Measurements from ENCODE around the gene ZXDC.

DNA sequence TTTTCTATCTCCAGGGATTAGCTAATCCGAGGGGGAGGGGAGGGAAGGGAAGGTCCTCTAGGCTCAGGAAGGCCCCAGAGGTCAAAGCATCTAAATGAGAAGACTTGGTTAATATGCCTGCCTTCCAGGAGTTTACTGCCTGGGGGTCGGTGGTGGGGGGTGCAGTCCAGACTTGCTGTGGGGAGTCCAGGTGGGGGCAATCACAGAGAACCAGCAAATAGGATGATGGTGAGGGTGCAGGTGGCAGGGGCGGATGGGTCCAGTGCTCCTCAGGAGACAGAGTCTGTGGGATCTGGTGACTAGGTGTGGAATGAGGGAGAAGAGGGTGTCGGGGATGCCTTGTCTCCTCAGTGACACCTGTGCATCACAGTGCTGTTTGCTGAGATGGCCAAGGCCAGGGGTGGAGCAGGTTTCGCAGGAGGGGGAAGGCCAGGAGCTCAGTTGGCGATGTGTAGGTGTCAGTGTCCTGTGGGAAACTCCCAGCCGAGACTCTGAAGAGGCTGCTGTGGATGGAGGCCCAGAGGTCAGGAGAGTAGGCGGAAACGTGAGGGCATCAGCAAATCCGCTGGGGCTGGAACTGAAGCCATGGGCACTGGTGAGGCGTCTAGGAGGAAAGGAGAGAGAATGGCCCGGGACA is 72.9 kb downstream of the ZXDC start:
- TF ChIP-seq, protein P1, sequence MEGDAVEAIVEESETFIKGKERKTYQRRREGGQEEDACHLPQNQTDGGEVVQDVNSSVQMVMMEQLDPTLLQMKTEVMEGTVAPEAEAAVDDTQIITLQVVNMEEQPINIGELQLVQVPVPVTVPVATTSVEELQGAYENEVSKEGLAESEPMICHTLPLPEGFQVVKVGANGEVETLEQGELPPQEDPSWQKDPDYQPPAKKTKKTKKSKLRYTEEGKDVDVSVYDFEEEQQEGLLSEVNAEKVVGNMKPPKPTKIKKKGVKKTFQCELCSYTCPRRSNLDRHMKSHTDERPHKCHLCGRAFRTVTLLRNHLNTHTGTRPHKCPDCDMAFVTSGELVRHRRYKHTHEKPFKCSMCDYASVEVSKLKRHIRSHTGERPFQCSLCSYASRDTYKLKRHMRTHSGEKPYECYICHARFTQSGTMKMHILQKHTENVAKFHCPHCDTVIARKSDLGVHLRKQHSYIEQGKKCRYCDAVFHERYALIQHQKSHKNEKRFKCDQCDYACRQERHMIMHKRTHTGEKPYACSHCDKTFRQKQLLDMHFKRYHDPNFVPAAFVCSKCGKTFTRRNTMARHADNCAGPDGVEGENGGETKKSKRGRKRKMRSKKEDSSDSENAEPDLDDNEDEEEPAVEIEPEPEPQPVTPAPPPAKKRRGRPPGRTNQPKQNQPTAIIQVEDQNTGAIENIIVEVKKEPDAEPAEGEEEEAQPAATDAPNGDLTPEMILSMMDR (IDR thresholded peaks at IDR 0.05; ENCODE audit: extremely low read depth in 1 of 2, insufficient read depth in 1 of 2, low read depth in 1 of 2, low read length in 2 of 2), result no peak
- TF ChIP-seq POLR2AphosphoS5 (IDR thresholded peaks at IDR 0.05; ENCODE audit: insufficient read depth, low read depth, low read length) (no peak), POLR2A (IDR thresholded peaks at IDR 0.05; ENCODE audit: low read depth, low read length) (no peak), JUN (IDR thresholded peaks at IDR 0.05; ENCODE audit: borderline replicate concordance, insufficient read depth, insufficient read length, low read depth) (no peak), EZH2 (IDR thresholded peaks at IDR 0.05; ENCODE audit: borderline replicate concordance, low read depth, low read length, severe bottlenecking) (no peak), MYC (IDR thresholded peaks at IDR 0.05; ENCODE audit: low read depth, low read length) (no peak)
- TF ChIP-seq, protein P2, sequence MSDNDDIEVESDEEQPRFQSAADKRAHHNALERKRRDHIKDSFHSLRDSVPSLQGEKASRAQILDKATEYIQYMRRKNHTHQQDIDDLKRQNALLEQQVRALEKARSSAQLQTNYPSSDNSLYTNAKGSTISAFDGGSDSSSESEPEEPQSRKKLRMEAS (IDR thresholded peaks at IDR 0.05; ENCODE audit: insufficient read depth, insufficient read length), result no peak

All from endothelial cell of umbilical vein (primary cell).